Measurements from ENCODE around the gene STIL.

STIL gene

GRCh38 chr1:47235241-47235681, 78.7 kb downstream of the STIL start:
- no peak for DNase-seq (ENCODE audit: low read depth)

DNA sequence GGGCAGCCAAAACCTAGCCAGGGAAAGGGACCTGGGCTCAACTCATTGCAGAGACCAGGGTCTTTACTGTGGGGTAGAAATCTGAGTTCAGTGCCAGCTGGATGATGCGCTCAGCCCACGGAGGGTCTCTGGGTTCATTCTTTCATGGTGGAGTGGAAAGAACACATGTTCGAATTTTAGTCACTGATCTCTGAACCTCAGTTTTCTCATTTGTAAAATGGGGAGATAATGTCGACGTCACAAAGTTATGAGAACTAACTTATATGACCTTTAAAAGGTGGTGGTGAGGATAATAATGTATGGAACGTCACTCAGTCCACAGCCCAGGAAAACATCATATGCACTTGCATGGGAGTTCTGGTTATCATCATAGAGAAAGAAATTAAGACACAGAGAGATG, 80.8 kb downstream of the STIL start:
- no peak for DNase-seq (ENCODE audit: low read depth)

GRCh38 chr1:47232187-47232874, 81.6 kb downstream of the STIL start, which contains the start of gene TAL1:
TSS of gene TAL1 (minus strand) at chr1:47232225. CDS start at chr1:47225888, 6,337 bp downstream.
- no peak for DNase-seq (ENCODE audit: low read depth)

- no peak for DNase-seq (ENCODE audit: low read depth)
These were observed 82.4 kb downstream of the STIL start for GRCh38 chr1:47231301-47232186.

- no peak for DNase-seq (ENCODE audit: low read depth)
These were observed 83.2 kb downstream of the STIL start for GRCh38 chr1:47230692-47231300.

- no peak for DNase-seq (ENCODE audit: low read depth)
These were observed 83.9 kb downstream of the STIL start for GRCh38 chr1:47229886-47230691.

DNA sequence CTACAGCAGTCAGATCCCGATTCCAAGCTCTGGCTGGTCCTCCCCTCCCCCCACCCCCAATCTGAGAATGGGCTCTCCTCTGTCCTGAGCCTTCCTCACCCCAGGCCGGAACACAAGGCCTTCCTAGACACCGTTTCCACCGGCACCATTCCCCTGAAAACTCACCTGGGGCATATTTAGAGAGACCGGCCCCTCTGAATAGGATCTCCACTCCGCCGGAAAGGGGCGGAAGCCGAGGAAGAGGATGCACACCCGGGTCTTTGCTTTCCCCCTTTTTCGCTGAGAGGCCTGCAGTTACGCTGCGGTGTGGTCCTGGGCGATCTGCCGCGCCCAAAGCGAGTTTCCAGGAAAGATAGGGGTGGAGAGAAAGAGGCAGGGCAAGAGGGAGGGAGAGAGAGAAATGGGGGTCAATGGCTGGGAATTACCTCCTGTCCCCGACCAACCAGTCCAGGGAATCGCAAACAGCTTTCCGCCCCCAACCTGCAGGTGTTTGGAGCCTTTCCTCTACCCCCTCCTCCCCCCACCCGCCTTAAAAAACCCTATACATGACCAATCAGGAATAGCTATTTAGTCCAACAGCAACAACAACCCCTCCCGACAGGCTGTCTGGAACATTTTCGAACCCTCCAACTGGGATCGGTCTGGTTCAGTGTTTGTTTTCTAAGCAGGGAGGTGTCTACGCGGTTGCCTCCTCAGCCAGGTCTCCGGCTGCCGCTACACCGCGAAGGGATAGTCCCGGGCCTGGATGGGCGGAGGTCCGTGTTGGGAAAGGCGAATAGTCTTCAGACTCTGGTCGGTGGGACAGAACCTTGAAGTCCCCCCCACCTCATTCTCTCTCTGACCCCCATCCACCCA, 84.7 kb downstream of the STIL start:
- no peak for DNase-seq (ENCODE audit: low read depth)

DNA sequence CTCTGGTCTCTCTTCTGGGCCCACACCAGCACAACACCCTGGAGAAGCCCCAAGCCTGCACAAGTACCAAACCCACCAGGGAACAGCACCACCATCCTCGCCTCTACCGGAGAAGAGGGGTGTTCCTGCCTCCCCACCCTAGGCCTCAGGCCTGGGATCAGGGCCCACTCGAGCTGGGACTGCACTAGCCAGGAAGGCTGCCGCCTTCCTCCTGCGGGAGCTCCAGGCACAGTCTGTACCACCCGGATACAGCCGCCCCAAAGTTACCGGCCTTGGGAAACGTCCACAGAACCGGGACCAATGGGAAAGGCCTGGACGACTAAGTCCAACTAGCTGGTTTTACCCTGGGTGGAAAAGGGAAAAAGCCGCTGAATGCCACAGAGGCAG, 85.3 kb downstream of the STIL start:
- DNase-seq (ENCODE audit: low read depth): no peak

GRCh38 chr1:47227341-47228232, 86.4 kb downstream of the STIL start:
- DNase-seq (ENCODE audit: low read depth): no peak

DNA sequence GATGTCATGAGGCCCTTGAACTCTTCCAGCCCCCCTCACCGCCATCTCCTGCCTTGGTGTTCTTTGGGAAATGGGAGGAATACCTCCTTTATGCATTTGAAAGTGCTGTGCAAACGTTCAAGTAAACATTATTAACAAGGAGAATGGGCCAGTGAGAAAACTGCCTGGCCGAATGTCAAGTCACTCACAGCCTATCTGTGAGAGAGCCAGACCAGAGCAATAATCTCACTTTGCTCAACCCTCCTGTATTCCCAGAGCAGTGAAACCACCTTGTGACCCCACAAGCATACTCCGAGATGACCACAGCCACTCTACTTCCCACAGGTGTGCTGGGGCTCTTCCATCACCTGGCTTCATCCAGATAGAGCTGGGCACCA, 87.1 kb downstream of the STIL start:
- no peak for DNase-seq (ENCODE audit: low read depth)

GRCh38 chr1:47226121-47226838, 87.7 kb downstream of the STIL start:
- DNase-seq (ENCODE audit: low read depth): no peak

GRCh38 chr1:47225430-47226100, 88.4 kb downstream of the STIL start:
- no peak for DNase-seq (ENCODE audit: low read depth)

DNA sequence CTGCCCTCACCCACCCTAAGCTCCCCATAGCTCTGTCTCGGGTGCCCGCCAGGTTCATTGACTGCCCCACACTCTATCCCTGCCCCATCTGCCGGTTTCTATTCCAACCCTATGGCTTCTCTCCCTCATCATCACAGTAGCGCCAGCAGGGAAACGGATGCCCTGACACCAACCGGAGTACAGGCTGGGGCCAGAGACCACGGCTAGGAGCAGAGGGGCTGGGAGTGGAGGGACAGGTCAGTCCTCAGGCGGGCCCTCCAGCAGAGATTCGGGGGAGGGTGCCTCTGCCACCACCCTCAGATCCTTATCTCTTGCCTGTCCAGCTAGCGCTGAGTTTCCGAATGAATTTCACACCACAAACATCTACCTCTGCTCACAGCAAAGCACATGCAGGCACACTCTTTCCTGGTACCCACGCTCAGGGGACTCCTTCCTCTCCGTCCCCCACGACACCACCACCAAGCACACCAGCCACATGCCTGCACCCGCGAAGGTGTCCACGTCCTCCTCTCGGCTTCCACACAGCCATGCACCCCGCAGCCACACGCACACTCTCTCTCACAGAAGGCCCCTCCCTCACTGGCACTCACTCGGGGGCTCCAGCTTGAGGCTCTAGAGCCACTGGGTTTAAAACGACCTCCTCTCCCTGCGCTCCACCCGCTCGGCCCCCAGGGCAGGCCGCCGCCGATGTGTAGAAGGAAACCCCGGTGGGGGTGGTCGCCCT, 89.1 kb downstream of the STIL start:
- DNase-seq (ENCODE audit: low read depth): no peak

- DNase-seq (ENCODE audit: low read depth): no peak
These were observed 89.8 kb downstream of the STIL start for GRCh38 chr1:47223921-47224675.

- no peak for DNase-seq (ENCODE audit: low read depth)
These were observed 90.6 kb downstream of the STIL start for GRCh38 chr1:47223174-47223920.

DNA sequence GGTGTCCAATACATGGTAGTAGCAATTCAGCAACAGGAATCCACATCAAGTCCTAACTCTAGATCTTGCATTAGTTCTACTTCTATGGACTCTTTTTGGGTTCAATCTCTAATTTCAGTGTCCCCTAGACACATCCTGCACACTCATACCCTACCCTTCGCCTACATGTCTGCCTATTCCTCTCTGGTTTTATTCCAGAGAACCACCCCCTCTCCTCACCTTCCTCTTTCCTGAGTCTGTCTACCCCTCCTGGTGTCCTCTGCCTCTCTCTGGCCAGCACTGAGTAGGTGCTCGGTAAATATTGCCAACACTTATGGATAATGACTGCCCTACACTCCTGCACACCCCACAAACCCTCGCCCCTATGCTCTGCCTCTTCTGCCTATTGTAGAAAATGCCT, 91.5 kb downstream of the STIL start:
- DNase-seq (ENCODE audit: low read depth): no peak

Data from stimulated activated CD8-positive, alpha-beta memory T cell treated with anti-CD3 and anti-CD28 coated beads, Interleukin-12 subunit alpha, Interleukin-12 subunit beta, amount 100 ng/mL, for 4 hours (primary cell).